Fibroblast of skin of right quadriceps (primary cell): ENCODE results near the gene ARPC4.

Experiments used
- DNase-seq: peaks from one replicate; pipeline ENCODE4 v3.0.0-alpha.2; 2013

ARPC4 gene

DNA sequence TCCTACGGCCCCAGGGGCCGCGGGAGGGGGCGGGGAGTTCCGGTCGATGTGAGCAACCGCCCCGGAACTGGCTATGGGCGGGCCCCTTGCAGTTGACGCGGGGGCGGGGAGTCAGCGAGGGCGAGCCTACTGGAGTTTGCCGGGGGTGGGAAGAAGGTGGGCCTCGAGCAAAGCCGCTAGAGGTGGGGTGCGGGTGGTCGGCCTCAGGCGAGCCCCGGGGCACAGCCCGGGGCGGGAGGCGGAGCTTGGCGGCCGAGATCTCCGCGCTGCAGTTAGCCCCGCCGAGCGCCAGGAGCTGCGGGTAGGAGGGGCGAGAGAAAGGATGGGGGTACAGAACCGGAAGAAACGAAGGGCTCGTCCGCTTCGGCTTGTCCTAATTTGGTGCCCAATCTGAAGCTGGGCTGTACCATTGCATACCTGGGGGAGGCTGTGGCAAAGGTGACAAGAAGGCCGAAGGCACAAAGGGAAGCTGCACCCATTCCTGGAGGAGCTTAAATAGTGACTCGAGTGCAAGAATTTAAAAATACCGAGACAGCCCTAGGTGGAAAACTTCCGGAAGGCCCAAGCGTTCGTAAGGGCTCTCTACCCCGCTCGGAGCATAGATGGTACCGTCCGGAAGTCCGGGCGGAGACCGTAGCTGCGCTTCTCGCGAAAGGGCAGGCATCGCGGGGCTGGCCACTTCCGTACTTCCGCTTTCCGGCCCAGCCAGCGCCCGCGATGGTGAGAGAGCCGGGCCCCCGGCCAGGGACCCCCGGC is at the start of gene ARPC4, which contains the start of gene TADA3:
ARPC4 (plus strand) TSS at position 678 of the 756 bp plus-strand sequence; CDS start at position 718, 40 bp downstream.
TADA3 (minus strand) TSS at position 69 of the 756 bp plus-strand sequence. CDS start 1,007 bp downstream, outside the sequence.
- DNase-seq: peak; percentile 98

DNA sequence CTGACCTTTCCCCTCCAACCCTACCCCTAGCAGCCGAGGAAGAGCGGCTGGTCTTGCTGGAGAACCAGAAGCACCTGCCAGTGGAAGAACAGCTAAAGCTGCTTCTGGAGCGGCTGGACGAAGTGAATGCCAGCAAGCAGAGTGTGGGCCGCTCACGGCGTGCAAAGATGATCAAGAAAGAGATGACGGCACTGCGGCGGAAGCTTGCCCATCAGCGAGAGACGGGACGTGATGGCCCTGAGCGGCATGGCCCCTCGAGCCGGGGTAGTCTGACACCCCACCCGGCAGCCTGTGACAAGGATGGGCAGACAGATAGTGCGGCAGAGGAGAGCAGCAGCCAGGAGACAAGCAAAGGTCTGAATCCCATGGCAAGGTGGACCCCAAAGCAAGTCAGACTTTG is 49.3 kb upstream of the ARPC4 start:
- DNase-seq: no peak

DNA sequence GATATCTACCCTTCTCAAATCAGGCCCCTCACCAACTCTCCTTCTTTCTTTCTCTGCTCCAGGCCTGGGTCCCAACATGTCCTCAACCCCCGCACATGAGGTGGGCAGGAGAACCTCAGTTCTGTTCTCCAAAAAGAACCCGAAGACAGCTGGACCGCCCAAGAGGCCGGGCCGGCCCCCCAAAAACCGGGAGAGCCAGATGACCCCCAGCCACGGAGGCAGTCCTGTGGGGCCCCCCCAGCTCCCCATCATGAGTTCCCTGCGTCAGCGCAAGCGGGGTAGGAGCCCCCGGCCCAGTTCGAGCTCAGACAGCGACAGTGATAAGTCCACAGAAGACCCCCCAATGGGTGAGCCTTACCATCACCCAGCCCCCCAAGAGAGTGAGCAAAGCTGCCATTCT is 48.7 kb upstream of the ARPC4 start:
- DNase-seq: no peak

DNA sequence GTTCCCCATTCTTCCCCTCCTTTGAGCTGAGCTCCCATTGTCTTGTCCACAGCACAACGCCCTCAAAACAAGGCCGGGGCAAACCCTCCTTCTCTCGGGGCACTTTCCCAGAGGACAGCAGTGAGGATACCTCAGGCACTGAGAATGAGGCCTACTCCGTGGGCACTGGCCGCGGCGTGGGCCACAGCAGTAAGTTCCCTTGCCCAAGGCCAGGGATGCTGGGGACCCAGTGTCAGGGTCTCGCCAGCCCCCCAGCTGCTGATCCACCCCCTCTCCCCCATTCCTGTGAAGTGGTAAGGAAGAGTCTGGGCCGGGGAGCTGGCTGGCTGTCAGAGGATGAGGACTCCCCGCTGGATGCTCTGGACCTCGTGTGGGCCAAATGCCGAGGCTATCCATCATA is 47.4 kb upstream of the ARPC4 start:
- no peak for DNase-seq

DNA sequence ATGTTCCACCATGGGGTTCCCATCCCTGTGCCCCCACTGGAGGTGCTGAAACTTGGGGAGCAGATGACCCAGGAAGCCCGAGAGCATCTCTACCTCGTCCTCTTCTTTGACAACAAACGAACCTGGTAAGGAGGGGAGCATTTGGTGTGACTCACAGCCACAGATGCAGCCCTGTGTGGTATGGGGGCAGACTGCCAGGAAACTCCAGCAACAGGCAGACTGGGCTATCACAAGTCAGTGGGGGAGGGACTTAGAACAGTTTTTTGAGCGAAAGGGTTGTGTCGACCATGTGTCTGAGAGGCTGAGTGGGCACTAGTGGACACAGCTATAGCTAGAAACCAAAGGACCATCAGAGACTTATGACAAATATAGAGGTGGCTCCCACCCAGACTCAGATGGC is 46.6 kb upstream of the ARPC4 start:
- DNase-seq: peak; percentile 75

DNA sequence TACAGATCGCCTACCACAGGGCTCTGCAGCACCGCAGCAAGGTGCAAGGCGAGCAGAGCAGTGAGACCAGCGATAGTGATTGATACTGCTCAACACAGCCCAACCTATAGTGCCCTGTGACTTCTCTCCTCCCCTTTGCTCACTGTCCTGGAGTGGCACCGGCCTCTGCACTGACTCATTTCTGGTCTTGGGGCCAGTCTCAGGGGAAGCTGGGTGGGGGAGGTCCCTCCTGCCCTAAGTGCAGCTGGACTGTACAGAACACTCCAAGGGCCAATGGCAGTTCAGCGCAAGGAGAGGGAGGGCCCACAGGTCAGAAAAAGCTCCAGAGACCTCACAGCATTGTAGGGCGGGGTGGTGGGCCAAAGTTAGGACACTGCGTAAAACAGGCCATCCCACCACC is 45.6 kb upstream of the ARPC4 start:
- DNase-seq: no peak

DNA sequence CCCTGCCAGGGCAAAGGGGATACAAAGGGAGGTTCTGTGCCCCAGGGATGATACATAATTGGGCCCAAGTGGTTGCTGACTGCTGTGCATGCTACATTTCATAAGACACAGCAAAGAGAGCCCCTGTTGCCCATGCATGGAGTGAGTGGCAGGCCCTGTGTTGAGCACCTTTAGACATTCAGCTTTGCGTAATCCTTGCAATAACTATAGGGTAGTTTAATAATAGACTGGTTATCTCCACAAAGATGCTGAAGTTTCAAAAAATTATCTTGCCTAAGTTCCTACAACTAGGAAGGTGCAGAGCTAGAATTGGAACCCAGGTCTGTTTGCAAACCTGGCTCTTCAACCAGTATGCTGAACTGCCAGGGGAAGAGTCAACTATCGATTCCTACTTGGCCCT is 44.9 kb upstream of the ARPC4 start:
- DNase-seq: no peak

DNA sequence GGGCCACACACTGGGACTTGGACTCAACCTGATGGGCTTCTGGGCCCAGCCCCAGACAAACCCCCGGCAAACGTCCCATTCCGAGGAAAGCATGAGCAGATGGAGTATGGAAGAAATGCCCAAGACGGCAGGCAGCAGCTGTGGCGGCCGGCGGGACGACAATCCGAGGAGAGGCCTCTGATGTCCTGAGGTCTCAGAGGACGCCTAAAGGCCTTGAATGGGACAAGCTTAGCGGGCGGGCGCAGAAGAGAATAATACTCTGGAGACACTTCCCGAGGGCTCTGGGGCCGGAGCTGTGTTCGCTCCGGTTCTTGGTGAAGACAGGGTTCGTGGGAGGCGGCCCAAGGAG is 43.6 kb upstream of the ARPC4 start:
- DNase-seq: no peak

DNA sequence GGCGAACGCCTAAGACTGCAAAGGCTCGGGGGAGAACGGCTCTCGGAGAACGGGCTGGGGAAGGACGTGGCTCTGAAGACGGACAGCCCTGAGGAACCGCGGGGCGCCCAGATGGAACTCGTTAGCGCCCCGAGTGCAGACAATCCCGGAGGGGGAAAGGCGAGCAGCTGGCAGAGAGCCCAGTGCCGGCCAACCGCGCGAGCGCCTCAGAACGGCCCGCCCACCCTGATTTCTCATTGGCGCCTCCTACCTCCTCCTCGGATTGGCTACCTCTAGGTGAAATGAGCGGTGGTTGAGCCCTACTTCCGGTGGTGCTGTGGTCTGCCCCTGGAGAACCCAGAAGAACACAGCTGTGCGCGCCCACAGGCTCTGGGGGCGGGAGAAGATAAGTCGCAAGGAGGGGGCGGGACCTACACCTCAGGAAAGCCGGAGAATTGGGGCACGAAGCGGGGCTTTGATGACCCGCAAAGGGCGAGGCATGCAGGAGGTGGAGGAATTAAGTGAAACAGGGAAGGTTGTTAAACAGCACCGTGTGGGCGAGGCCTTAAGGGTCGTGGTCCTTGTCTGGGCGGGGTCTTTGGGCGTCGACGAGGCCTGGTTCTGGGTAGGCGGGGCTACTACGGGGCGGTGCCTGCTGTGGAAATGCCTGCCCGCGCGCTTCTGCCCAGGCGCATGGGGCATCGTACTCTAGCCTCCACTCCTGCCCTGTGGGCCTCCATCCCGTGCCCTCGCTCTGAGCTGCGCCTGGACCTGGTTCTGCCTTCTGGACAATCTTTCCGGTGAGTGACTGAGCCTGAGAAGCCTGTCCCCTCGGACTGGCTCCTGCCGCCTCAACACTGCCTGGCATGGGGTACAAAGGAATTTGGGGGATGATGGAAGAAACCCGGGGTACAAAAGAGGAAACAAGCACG is 43.0 kb upstream of the ARPC4 start, which contains the start of gene OGG1:
OGG1 (plus strand) TSS at position 308 of the 911 bp plus-strand sequence; CDS start at position 643, 335 bp downstream.
- DNase-seq: peak; percentile 99

DNA sequence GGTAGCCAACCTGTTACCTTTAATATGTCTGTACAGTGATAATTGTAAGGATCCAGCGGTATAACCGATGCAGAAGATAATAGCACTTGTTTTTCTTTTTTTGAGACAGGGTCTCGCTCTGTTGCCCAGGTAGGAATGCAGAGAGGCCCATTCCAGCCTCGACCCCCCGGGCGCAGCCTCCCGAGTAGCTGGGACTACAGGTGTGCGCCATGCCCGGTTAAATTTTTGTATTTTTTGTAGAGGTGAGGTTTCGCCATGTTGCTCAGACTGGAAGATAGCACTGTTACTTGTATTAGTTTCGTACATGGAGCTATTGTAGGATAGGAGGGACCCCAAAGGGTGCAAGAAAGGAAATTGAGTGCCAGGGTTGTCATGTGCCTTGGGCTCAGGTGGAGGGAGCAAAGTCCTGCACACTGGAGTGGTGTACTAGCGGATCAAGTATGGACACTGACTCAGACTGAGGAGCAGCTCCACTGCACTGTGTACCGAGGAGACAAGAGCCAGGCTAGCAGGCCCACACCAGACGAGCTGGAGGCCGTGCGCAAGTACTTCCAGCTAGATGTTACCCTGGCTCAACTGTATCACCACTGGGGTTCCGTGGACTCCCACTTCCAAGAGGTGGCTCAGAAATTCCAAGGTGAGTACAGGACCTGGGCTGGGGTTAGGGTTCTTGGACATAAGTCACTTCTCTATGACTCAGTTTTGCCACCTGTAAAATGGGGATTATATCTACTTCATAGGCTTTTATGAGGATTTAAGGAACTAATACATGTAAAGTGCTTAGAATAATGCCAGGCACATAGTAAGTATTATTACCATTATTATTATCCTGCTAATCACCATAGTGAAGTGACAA is 42.1 kb upstream of the ARPC4 start:
- DNase-seq: no peak

DNA sequence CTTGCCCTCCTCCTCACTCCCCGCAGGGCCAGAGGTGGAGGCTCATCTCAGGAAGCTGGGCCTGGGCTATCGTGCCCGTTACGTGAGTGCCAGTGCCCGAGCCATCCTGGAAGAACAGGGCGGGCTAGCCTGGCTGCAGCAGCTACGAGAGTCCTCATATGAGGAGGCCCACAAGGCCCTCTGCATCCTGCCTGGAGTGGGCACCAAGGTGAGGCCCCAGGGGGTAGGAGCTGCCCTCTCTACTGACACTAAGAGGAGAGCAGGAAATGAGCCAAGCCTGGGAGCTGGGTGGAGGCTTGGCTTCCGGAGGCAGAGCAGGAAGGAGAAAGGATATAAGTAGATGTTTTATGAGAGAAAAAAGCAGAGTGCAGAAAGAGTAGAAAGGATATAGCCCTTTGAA is 38.2 kb upstream of the ARPC4 start:
- no peak for DNase-seq

DNA sequence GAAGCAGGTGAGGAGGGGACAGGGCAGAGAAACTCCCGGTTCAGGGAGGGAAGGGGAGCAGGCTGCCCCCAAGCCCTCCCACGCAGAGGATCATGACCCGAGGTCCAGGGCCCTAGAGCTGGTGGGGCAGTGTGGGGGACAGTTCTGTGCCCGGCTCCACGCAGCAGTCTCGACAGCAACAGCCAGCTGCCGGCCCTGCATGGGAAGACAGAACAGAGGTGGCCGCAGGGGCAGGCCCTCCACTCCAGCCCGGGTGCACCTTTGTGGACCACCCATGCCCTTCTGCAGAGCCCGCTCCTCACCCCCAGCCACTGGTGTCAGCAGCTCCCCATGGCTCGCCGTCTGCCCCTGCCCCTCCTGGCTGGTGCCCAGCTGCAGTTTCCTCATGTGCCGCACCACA is 35.5 kb upstream of the ARPC4 start:
- no peak for DNase-seq

DNA sequence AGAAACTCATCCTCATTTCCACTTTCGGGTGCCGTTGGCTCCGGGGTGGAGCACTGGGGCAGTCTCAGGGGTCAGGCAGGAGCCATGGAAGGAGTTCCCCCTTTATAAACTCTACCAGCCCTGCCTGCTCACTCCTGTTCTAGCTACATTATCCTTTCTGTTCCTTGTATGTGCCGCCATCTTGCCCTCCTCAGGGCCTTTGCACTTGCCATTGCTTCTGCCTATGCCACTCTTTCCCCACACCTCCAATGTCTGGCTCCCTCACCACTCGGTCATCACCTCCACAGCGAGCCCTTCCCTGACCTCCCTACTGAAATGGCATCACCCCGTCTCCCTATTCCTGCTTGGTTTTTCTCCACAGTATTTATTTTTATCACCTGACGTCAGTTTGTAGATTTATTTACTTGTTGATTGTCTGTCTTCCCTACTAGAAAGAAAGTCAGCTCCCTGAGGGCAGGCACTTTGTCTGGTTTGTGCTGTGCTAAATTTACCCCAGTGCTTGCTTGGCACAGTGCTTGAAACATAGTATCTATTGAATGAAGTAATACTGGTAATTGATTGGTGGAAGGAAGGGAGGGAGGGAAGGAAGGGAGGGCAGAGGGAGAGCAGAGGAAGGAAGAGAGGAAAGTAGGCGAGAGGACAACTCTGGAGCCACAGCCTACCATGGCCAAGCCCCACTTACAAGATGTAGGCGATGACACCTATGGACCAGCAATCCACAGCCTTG is 31.9 kb upstream of the ARPC4 start:
- no peak for DNase-seq

DNA sequence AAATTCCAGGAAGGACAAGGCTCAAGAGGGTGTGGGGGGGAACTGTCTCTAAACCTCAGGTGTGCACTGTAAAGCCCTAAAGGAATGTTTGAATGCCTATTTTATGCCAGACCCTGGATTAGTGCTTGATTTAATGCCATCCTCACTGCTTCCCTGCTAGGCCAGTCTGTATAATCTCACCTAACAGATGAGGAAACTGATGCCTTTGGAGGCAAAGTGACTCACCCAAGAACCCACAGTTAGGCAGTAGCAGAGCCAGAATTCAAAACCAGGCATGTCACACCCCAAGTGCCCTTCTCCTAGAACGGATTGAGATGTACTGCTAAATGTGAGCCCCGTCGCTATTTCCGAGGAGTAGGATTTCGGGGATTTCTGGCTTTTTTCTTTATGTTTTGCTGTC is 31.0 kb upstream of the ARPC4 start:
- DNase-seq: no peak

DNA sequence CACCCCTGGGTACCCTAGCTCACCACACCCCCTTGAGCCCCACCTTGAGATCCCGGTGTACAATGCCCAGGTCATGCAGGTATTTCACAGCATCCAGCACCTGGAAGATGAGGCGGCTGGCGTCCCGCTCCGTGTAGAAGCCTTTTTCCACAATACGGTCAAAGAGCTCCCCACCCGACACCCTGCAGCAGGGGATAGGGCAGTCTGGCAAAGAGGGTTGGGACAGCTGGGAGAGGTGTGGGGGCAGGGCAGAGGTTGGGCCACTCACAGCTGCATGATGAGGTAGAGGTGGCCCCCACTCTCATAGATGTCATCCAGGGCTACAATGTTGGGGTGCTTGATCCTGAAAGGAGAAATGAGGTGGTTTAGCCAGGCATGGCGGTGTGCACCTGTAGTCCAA is 30.0 kb upstream of the ARPC4 start:
- DNase-seq: no peak

DNA sequence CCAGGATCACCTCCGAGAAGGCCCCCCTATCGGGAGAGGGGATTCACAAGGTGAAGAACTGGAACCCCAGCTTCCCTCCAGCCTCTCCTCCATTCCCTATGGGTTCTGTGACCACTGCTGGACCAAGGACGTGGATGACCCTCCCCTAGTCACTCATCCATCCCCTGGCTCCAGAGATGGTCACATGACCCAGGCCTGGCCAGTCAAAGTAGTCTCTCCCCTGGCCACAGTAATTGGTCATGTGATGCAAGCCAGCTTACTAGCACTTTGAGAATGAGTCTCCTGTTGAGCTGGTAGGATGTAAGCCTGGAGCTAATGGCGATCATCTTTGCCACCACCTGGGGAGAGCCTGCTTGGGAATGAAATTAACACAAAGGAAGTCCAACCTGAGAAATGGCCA is 27.0 kb upstream of the ARPC4 start:
- no peak for DNase-seq

DNA sequence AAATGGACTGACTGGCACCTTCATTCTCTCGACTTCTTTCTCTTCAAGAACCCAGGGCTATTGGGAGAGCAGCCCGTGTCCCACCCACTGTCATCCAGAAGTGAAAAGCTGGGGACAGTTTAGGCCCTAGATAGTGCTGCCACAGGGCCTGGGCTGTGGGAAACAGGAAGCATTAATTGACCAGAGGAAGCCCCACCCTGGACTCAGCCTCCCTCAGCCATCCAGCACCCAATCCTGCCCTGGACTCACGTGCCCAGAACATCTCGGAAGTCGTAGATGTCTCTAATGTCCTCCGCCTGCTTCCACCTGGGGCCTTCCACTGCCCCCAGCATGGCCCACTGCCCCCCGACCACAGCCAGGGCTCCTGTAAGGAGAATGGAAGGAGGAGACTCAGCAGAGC is 25.5 kb upstream of the ARPC4 start:
- DNase-seq: no peak

DNA sequence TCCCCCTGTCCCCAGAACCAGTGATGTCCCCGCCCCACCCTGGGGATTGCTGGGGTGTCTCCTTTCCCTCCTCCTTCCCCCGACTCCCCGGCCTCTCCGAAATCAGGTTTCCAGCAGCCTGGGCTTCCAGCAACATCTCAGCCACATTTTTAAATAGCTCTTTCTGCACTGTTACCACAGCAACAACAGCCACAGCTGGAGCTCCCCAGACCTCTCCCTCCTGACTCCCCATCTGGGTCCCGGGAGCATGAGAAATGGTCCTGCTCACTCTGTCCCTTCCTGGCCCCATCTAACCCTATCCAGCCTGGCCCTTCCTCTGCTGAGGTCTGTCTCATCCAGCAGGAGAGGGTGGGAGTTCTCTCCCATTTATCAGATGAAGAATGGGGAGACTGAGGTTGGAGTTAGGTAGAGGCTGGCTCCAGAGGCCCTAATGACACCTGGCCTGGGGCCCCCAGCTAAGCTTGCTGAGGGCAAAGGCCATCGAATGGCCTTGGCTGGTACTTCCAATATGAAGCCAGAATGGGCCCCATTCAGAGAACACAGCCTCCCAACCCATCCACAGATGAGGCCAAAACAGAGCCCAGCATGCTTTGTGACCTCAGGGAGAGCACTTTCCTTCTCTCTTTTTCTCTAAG is 24.6 kb upstream of the ARPC4 start:
- DNase-seq: no peak

DNA sequence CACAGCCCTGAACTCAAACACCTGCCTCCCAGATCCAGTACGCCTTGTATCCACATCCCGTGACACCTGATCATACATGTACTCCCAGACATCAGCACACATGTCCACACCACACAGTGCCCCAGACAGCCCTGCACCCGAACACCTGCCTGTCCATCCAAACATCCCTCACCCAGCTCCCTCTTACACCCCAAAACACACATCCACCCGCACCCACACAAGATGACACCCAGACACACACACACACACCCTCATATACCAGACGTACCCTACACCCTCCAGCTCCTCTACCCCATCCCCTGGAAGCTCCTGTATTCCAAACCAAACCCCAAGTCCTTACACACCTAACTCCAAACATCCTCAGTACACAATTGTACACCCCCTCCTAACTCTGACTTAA is 23.9 kb upstream of the ARPC4 start:
- DNase-seq: no peak

DNA sequence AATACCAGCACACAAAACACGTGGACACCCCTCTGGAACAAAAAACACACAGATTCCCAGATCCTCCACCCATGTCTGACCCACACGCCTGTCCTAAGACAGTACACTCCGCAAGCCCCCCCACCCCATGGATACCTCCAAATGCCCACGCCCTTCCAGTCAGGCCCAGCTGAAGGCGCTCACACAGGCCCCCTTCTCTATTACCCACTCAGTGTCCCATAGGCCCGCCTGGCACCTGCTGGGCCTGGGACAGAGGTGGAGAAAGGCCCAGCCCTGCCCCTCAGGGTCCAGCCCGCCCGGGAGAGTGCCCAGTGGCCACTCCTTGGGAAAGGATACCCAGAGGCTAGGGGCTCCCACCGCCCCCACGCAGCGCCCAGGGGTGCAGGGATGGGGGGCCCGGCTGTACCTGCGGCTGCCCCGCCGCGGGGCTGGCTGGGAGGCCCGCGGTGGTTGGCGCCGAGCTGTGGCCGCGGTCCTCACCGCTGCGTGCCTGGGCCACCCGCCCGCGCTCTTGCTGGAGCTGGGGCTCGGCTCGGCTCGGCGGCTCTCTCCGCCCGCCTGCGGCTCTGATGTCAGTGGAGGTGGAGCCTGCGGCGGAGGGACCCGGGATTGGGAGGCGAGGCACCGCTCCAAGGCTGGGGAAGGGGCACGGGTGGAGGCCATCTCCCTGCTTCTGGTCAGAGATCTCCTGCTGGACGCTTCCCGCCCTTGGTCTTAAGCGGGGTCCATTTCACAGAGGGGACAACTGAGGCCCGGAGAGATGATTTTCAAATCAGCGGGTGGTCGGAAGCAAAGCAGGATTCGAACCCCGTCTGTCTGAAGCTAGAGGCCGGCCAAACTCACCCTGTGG is 23.2 kb upstream of the ARPC4 start, which contains the start of gene CAMK1:
CAMK1 (minus strand) TSS at position 522 of the 850 bp plus-strand sequence. CDS start 2,198 bp downstream, outside the sequence.
- DNase-seq: peak; percentile 65
